G401 (cell line): ENCODE results near the gene CST3. TPM values are rescaled to one million over a fixed set of nuclear protein-coding genes. Genes with fewer than 3 reads are reported as not detected.

ENCODE experiments used
- DNase-seq: peaks from one replicate; pipeline ENCODE4 v3.0.0-alpha.2; 2015; ENCODE audit warnings: low spot score
- in situ Hi-C: cut with HindIII; loops from 2 replicates; pipeline ENCODE4 v1.10.0; 2016; ENCODE audit warnings: low sequenced_read_pairs, mixed read lengths
- total RNA-seq: library from RNA; depleted of rRNA; stranded (reverse); fragments of >200 nt; shearing (Covaris generic); gene quantifications from 2 replicates; pipeline ENCODE4 v1.2.3, GENCODE V29; 2014

CST3 gene
- total RNA-seq, 1 experiment from 2014 or later, result 26.7 TPM

DNA sequence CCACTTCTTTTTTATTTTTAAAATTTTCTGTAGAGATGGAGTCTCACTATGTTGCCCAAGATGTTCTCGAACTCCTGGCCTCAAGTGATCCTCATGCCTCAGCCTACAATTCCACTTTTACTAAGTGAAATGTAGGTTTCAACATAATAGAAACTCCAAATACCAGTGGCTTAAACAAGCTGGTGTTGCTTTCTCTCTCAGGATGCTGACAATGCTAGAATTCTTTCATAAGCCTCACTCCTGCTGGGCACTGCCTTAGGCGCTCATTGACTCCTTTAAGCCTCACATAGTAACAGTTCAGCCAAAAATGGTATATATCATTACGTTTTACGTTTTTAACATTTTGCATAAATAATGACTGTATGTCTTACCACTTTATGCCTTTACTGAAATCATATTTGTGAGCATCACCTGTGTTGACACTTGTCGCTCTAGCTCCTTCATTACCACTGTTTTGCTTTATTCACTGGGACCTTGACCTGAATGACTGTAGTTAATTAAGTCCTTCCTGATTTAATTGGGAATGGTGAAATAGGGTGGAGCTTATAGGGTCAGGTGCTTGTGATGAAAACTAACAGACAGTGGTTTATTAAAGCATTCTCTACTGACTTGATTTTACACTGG, 28.2 kb downstream of the CST3 start:
- in situ Hi-C loops, result no loop called here
- no peak for DNase-seq

DNA sequence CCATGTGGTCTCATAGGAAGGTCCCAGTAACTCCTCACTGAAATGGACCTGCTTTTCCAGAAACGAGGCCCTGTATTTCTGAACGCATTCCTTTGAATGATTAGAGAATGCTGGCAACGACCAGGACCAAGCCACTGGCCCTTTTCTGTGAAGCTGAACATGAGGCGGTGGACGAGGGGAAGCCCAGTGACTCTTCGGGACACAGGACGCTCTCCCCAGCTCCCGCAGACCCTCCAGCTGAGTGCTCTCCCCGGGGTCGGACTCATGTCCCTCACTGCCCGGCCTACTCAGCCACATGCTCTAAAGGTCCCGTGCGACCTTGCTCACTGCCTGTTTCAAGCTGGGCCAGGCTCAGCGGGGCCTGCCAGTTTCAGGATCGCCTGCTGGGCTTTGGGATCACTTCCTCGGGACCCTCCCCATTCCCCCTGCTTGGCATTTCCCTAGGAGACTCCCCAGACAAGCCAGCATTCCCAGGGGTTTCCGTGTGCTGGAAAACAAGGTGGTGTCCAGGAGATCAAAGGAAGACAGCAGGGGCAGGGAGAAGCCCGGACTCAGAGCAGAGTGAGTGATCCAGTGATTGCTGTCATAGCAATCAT, 29.4 kb downstream of the CST3 start:
- in situ Hi-C loops, result no loop called here
- no peak for DNase-seq

DNA sequence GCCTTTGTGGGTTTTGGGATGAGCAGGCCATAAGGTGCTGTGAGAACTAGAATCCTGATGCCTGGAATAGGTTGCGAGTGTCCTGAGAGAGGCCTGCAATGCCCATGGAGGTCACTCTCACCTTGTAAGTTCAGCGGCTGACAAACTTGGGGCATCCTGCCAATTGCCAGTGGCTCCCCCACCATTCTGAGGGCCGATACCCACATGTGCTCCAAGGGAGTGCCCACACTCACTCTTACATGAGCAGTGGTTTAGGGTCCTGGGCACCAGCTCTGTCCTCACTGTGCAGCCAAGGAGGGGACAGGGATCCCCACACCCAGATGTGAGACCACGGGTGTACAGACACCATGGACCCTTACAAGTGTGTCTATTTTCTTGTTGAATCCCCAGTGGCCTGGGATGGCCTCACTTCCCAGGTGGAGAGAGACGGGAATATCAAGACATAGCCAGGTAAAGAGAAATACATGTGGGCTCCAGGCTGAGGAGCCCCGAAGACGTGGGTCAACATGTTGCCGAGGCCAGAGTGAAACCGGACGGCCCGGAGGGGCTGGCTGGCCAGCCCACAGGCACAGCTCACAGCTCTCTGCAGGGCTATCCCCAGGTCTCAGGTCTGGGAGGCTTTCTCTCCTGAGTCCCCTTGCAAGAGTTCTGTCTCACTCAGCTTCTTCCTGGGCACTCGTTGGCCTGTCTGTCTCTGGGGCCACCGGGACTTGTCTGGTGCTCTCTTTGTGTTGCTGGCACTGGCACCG, 30.1 kb downstream of the CST3 start:
- in situ Hi-C loops, result no loop called here
- no peak for DNase-seq

DNA sequence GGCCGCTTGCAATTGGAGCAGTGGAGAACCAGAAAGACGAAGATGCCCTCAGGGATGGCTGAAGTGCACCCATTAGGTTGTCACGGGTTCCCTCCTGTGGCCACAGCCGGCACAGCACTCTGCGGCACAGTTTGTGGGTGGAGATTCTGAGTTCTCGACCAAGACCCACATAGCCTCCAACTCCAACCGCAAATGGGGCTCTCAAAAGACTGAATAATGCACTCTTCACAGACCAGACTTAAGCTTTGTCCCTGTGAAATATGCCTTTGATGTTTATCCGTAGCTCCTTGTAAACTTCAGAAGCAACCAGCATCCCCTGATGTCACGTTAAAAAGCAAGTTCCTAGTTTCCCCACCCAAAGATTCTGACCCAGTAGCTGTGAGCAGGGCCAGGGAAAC, 31.1 kb downstream of the CST3 start:
- DNase-seq, result peak; percentile 75
- in situ Hi-C loops, result no loop called here

DNA sequence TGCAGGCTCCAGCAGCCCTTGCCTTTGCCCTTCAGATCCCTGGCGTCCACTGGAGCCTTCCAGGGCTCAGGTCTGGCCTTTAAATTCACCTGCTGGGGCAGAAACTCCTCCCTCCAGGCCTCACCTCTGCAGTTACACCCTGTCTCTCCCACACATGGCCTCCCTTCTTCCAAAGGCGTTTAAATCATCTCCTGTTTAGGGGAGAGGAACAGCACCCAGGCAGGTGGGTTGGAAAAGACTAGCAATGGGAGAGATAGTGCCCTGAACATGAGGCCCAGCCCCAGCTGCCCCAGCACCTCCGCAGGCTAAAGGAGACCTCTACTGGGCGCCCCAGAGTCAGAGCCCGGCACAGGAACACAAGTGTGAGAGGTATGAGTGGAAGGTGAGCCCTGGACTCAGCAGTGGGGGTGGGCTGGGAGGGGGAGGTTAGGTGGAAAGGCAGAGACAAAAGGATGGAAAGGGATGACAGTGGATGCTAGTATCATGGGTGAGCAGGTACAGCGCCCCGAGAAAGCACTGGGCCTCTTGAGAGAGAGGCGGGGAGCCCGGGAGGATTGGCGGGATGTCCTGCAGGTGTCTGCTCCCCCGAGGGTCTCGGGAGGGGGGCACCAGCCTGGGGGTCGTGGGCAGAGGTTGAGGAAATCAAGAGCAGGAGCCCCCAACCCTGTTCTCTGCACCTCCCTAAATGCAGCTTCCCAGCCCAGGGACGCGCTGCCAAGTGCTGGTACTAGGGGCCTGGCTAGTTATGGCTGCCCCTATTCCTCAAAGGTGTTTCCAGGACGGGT, 31.7 kb downstream of the CST3 start, which contains the start of gene CST9:
Gene CST9 (minus strand): TSS at position 51 of the 785 bp plus-strand sequence. CDS start 53 bp downstream, outside the sequence.
- in situ Hi-C loops, result no loop called here
- DNase-seq, result no peak

DNA sequence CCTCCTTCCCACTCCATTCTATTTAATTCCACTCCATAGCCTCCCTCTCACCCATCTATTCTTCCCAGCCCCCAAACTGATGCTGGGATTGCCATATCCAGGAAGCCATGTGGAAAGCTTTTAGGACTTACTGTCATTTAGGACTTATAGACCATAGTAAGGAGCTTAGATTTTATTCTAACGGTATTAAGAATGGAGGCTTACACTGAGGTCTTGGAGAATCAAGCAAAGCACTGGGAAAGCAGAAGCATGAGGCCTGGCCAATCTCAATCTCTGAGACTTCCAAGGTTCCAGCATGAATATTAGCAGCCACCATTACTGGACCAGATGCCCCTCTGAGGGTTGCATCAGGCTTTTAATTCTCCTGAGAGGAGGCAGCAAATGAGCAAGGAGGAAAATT, 33.4 kb downstream of the CST3 start:
- no peak for DNase-seq
- in situ Hi-C loops, result no loop called here

DNA sequence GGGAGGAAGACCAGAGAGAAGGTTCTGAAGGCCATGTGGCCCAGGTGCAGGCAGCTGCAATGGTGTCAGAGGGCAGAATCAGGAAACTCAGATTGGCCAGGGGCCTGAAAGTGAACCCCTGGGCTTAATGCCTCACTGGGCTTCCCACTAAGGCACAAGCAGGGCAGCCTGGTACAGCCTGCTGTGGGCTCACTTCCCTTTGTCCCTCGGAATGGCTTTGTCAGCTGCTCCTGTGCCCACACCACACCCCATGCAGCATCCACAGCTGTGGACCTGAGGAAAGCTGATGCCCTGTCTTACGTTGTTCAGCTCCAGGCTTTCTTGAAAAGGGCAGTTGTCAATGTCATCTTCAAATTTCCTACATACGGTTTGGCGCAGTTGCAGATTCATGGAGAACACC, 34.4 kb downstream of the CST3 start:
- in situ Hi-C loops, result no loop called here
- DNase-seq, result no peak

DNA sequence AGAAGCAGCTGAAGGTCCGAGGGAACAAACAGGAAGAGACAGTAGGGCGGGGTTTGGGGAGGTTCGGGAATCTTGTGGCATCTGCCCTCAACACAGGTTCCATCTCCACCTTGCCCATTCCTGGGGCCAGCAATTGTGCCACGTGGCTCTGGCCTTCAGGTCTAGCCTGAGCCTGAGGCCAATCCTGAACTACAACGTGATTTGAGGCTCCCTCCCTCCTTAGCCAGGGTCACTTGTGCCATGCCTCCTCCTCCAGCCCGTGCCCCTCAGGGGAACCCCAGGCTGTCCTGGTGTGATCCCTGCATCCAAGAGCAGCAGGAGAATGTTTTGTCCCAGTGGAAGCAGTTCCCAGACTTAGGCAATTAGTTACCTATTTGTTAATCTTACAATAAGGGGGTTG, 35.1 kb downstream of the CST3 start:
- in situ Hi-C loops, result no loop called here

DNA sequence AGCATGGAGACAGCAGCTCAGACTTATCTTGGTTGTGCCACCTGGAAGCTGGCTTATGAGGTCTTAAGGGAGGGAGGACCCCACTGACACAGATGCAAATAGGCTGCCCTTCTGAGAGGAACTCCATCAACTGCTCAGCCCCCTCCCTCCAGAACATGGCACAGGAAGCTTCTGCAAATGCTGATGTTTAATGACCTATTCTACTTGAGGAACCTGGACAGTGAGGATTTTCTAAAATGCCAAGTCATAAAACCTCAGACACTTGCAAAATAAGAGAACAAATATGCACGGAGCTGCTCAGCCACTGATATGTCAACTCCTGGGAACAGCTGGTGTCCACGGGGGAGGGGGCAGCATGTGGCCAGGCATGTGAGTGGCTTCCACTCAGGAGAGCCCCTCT, 35.5 kb downstream of the CST3 start:
- no peak for DNase-seq
- in situ Hi-C loops, result no loop called here

More for the DNA sequence above, 35.1 kb downstream of the CST3 start:
- no peak for DNase-seq

DNA sequence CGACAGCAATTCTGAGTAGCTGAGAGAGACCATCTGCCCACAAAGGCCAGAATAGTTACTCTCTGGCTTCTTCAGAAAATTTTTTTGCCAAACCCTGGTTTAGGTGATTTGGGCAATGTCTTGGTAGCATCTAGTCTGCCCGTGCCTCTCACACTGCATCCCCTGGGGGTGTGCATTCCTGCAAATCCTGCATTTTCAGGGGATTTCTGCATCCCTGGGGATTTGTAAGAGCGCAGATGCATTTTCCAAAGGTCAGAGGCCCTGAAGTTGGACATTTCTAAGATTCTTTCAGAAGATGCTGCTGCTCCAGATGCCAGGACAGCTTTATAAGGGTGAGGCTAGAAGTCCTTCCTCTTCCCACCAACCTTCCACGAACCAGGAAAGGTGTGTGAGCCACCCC, 36.0 kb downstream of the CST3 start:
- no peak for DNase-seq
- in situ Hi-C loops, result no loop called here

DNA sequence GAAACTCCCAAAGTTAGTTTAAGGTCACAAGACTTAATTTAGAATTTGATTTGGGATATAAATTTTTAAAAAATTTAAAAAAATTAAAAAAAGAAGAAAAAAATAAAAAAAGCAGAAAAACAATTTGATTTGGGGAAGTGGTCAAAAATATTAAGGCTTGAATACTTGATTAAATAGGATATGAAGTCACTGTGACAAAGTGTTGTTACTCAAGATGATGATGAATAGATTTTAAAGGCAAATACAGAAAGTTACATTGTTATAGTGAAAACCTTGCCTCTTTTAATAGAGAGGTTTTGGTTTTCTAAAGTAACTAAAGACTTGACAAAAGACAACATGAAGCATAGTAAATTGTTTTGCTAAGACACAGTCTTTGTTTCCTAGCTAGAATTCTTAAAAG, 39.3 kb downstream of the CST3 start:
- DNase-seq, result no peak
- in situ Hi-C loops, result no loop called here

DNA sequence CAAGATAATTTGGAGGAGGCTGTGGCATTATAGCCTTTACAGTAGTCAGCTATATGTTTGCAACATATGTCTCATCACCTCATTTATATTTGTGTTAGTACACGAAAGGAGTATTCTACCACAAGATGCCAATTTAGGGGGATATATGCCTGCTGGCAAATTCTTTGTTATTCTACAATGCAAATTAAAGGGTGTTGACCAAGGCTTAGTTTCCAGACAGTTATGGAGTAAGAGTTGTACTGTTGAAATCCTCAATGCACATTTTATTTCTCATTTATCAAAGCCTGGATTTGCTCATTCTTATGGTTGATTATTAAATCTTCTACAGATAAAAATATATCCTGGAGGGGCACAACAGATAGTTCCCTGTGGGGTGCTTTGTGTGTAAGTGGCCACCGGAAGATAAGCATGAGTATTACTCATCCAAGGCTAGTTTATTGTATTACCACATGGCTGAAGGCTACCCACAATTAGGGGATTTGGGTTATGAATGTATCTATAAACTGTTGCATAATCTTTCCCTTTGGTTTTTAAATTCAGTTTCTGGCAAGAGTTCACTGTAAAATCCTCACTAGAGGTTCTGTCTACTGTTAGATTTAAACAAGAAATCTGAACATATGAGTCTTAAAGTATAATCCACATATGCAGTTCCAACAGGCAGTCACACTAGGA, 41.0 kb downstream of the CST3 start:
- in situ Hi-C loops, result no loop called here
- DNase-seq, result no peak

DNA sequence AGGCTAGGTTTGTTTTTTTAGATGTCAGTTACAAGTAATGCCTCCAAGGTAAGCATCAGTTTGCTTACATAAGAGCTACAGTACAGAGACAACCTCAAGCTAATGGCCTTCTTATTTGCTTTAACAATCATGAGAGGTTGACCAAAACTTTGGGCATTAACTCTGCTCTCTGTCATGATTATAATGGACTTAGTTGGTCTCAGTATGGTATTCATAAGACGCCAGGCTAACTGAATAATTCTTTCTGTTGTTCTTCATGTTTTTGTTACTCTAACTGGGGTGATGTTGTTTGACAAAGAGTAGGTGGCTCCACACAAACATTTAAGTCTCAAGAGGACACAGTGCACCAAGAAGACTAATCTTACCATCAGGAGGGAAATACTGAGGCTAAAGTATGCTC, 41.8 kb downstream of the CST3 start:
- in situ Hi-C loops, result no loop called here
- DNase-seq, result no peak

DNA sequence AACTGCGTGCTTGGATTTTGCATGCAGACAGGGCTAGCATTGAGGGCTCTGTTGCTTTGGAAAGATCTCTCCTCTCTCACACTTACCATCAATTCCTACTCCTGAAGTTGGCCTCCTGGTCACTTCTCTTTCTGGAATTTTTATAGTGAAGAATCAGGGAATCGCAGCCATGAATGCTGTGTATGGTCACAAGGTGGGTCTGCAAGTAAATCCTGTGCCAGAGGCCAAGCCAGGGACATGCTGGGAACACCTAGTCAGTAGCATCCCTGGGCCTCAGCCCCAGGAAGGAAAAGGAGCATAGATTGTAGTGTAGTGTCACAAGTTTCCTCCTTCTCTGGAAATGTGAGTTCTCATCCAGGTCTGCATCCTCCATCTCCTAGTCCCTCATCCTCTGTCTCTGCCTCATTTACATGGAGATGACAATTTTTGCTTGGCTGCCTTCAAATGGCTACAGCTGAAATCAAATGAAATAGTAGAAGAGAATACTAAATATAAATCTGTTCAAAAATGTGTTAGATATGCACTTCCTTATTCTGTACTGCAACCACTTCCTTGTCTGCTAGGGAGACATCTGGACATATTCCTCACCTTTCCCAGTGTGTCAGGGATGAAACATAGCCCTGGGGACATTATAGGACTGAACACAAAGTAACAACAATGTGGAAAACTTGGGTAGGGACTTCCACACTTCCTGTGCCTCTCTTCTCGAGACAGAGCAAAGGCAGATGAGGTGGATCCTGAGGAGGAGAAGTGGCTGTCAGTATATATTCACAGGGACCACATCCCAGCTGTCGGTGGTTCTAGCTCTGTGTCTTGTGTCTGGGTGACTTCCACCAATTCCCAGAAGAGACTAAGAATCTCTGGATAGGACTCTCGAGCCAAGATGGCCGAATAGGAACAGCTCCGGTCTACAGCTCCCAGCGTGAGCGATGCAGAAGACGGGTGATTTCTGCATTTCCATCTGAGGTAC, 49.0 kb downstream of the CST3 start:
- in situ Hi-C loops, result no loop called here
- no peak for DNase-seq

DNA sequence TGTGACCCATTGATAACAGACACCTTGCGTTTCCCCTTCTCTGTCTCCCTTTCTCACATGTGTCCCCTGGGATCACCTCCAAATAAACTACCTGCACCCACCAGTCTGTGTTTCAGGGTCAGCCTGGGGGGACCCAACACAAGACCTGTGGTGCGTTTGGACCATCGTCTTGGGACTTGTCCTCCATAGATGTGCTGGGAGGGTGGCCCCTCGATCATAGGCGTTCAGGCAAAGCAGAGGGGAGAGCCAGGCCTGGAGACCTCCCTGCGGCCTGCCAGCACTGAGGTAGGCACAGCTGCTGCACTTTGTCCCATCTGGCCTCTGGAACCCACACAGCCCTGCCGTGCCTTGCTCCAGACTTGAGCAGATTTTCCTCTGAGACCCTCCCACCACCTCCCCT, 50.1 kb downstream of the CST3 start:
- in situ Hi-C loops, result no loop called here
- no peak for DNase-seq

DNA sequence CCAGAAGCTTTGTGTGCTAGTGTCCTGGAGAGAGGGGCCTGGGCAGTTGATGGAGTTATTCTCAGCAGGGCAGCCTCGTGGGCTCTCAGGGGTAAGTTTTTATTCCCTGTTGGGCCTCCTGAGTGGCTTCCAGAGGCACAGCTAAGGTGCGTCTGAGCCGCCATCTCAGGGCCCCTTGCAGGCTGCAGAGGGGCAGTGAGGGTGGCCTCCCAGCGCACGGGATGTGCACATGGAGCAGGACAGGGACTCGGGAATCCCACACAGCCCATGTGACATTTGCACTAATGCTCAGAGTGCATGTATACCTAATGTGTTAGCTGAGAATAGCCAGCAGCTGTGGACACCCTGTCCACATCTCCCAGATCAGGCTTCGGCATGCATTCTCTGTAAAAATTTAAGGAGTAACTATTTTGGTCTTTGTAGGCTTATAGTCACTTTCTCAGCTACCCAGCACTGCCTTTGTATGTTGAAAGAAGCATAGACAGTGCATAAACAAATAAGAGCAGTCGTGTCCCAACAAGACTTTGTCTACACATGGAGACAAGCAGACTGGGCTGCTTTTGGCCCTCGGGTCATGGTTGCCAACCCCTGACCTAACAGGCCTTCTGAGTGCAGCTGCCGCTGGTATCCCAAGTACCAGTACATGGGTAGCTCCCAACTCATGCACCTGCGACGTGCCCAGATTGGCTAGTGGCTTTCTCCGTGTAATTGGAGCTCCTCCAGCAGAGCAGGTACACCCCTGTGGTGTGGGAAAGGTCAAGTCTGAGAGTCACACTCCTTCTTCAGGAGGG, 50.8 kb downstream of the CST3 start:
- in situ Hi-C loops, result no loop called here
- DNase-seq, result no peak
